Breast epithelium (tissue), 3 donors: ENCODE data around the gene MBOAT2.

Experiments used
- POLR2A ChIP-seq: fragments of 450-650 bp; IDR thresholded peaks from one replicate; pipeline ENCODE4 v1.6.1; 2016; ENCODE audit warnings: antibody characterized with exemption, mild to moderate bottlenecking, moderate library complexity
- TF ChIP-seq, protein P1 (sequence below), 3 donors: fragments of 450-650 bp; IDR thresholded peaks; one replicate each; pipeline ENCODE4 v1.5.1; 2016 to 2017; ENCODE audit warnings: antibody characterized with exemption in 3 of 3, mild to moderate bottlenecking in 3 of 3, moderate library complexity in 3 of 3

DNA sequence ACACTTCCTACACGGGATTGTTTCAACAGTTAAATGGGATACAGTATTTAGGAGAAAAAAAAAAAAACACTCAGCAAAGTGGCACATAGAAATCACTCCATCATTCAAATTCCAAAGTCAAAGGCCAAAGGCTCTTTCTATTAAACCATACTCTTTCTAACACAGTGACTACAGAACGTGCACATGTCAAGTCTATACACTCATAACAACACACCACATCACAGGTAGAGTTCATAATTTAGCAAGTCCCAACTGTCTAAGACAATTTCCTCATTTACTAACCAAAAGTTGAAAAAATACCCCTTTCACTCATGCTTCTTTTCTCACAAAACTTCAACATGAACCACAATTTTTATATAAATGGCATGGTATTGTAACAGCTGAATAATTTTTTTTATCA is 70.8 kb downstream of the MBOAT2 start:
- TF ChIP-seq, protein P1, sequence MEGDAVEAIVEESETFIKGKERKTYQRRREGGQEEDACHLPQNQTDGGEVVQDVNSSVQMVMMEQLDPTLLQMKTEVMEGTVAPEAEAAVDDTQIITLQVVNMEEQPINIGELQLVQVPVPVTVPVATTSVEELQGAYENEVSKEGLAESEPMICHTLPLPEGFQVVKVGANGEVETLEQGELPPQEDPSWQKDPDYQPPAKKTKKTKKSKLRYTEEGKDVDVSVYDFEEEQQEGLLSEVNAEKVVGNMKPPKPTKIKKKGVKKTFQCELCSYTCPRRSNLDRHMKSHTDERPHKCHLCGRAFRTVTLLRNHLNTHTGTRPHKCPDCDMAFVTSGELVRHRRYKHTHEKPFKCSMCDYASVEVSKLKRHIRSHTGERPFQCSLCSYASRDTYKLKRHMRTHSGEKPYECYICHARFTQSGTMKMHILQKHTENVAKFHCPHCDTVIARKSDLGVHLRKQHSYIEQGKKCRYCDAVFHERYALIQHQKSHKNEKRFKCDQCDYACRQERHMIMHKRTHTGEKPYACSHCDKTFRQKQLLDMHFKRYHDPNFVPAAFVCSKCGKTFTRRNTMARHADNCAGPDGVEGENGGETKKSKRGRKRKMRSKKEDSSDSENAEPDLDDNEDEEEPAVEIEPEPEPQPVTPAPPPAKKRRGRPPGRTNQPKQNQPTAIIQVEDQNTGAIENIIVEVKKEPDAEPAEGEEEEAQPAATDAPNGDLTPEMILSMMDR (IDR thresholded peaks at IDR 0.05), result no peak
- no peak for TF ChIP-seq POLR2A
